GM21423 (cell line): Measurements from ENCODE around the gene ZSCAN23.
"Not testable (repeated sequence)": the region's sequence is repeated elsewhere in the genome, so short reads cannot be mapped to it uniquely, and the experiment has no call there.

Source experiments
- ATAC-seq: cut with Tn5 transposase; IDR thresholded peaks from one replicate; pipeline ENCODE4 v1.9.1; 2021; ENCODE audit warnings: mild to moderate bottlenecking, moderate library complexity; ENCODE audit not compliant: unreplicated experiment

Gene ZSCAN23

DNA sequence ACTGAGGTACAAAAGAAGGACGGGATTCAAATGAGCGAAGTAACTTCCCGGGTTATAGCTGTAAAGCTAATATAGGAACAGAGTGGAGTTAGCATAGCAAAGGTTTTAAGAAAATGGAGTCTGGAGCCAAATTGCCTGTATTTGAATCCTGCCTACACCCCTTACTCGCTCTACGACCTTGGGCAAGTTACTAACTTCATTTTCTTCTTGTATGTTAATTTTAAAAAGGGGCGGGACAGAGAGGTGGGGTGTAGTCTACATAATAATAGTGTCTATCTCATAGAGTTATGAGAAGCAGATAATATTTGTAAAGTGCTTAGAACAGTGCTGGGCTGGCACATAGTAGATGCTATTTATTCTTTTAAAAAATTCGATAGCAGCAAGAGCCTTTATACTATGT is 705 bp downstream of the ZSCAN23 start:
- no peak for ATAC-seq

DNA sequence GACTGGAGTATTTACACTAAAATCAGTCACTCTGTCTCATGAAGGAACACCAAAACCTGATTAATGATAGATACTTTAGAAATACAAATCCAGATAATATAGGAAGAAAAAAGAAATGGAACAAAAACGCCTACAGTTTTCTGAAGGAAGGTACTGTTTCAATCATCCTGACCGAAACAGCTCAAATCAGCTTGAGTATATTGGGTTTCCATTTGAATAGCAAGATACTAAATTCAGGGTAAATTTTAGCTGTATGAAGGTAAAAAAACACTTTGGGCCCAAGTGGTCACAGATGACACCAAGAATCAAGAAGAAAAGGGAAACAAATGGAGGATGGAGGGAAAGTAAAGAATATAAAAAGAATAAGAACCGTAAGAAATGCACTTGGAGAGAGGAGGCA is 6.9 kb downstream of the ZSCAN23 start:
- no peak for ATAC-seq

DNA sequence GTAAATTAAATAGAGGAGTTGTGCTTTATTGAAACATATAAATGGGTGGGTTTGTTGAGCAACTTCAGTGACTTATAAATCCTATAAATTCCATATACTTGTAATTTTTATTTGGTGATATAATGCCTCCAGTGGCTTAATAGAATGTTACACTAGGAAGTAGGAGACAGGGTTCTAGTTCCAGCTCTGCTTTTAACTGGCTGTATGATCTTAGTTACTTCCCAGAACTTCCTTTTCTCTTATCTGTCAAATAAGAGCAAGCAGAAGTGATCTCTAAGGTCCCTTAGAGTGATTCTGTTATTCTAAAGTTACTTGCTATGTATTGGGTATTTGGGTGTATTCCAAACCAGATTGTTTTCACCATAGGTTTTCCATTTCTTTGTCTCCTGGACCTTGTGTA is 10.2 kb downstream of the ZSCAN23 start:
- no peak for ATAC-seq

DNA sequence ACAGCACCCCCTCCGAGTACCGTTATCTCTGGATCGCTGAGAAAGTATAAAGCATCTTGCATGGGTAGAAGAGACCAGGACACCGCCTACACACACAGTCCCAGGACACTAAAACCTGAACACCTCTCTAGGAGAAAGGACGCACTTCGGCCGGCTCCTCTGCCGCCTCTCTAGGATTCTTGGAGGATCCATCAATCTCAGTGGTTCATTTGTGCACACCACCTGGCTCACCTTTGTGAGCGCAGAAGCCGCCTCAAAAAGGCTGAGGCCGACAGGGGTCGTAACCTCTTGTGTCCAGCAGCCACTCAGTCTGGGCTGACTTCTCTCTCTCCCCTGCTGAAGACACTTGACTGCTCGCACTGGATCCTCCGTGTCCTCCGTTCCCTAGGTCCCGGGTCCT is 13.5 kb downstream of the ZSCAN23 start:
- no peak for ATAC-seq

DNA sequence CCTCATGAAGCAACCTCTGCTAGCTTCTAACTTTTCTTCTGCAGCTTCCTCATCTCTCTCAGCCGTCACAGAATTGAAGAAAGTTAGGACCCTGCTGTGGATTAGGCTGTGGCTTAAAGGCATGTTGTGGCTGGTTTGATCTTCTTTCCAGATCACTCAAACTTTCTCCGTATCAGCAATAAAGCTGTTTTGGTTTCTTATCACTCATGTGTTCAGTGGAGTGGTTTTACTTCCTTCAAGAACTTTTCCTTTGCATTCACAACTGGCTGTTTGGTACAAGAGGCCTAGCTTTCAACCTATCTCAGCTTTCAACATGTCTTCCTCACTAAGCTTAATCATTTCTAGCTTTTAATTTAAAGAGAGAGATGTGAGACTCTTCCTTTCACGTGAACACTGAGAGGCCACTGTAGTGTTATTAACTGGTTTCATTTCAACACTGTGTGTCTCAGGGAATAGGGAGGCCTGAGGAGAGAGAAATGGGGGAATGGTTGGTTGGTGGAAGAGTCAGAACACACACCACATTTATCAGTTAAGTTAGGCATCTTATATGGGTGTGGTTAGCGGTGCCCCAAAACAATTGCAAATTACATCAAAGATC is 17.2 kb downstream of the ZSCAN23 start:
- ATAC-seq, result no peak

DNA sequence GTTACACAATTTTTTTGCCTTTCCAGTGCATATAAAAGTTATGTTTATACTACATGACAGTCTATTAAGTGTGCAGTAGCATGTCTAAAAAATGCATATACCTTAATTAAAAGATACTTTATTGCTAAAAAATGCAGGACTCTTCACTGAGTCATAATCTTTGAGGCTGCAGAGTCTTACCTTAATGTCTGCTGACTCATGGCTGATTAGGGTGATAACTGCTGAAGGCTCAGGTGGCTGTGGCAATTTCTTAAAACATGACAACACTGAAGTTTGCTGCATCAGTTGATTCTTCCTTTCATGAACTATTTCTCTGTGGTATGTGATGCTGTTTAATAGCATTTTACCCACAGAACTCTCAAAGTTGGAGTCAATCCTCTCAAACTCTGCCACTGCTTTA is 19.1 kb downstream of the ZSCAN23 start:
- no peak for ATAC-seq

DNA sequence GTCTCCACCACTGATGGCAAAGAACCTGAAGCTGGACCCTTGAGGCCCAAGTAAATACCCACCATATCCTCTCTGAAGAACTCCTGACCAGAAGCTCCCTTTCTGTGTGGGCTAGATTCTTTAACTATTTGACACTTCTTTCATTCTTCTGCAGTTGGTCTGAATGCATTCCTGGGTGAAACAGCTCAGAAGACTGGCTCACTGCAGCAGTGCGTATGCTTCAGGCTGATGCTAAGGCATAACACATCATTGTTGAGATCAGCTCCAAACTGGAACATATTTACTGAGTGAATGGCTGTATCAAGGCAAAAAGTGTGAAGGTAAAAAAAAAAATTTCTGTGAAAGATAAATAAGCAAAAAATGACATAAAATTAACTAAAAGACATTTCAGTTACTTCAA is 19.7 kb downstream of the ZSCAN23 start:
- ATAC-seq, result no peak

DNA sequence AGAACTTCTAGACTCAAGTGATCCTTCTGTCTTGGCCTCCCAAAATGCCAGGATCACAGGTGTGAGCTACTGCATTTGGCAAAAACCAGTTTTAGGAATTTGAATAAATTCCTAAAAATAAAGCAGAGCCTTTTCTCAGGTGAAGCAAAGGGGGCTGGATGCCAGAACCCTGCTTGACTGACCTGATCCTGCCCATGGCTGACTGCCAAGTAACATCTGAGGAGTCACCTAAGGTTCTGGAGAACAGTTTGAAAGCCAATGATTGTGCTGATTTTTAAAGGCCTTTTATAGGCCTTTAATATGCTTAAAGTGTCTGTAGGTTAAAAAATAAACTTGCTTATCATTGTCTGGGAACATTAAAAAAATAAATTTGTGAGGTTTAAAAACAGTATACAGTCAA is 29.6 kb downstream of the ZSCAN23 start:
- no peak for ATAC-seq

DNA sequence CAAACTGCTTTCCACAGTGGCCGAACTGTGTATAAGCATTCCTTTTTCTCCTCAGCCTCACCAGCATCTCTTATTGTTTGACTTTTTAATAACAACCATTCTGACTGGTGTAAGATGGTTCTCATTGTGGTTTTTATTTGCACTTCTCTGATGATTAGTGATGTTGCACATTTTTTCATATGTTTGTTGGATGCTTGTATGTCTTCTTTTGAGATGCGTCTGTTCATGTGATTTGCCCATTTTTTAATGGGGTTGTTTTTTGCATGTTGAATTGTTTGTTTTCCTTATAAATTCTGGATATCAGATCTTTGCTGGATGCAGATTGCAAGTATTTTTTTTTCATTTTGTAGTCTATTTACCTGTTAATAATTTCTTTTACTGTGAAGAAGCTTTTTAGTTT is 32.5 kb downstream of the ZSCAN23 start:
- ATAC-seq, result no peak

DNA sequence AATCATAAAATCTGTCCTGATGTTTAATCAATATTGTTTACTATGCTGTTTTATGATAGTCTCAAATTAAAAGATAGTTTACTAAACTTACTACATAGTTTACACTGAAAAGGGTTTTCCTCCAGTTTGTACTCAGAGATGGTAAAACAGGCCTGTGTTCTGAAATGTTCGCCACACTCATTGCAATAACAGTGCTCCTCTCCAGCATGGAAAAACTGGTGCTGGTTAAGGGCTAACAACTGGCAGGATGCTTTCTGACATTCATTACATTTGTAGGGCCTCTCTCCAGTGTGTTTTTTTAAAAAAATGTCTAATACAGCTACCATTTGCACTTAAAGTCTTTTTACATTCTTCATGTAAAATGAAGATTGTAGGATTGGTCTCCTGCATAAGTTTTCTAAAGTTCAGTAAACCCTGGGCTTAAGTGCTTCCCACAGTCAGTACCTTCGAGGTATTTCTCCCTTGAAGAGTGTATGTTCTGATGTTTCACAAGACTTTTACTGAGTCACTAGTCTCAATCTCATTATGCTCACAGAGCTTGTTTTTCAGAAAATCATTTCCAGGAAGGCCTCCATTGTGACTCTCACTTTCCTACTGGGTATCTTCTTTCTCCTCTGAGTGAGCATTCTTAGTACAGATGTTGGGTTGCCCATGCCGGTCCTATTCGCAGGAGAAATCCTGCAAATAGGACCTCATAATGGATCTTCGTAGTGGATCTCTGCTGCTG is 35.1 kb downstream of the ZSCAN23 start:
- no peak for ATAC-seq

DNA sequence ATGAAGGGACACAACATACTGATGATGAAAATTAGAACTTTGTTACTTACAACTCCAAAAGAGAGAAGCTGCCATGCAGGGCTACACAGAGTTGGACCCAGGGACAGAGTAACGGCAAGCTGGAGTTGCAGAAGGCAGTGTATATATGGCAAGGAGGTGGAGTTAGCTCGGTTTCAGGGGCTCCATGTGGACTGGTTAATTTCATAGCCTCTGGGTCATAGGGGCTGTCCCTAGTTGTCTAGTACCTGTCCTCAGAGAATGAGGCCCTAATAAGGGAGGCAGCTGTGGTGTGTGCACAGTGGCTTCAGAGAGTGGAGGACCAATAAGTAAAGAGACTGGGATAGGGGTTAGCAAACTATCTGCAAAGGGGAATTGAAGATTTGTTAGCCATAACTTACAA is 35.9 kb downstream of the ZSCAN23 start:
- no peak for ATAC-seq

DNA sequence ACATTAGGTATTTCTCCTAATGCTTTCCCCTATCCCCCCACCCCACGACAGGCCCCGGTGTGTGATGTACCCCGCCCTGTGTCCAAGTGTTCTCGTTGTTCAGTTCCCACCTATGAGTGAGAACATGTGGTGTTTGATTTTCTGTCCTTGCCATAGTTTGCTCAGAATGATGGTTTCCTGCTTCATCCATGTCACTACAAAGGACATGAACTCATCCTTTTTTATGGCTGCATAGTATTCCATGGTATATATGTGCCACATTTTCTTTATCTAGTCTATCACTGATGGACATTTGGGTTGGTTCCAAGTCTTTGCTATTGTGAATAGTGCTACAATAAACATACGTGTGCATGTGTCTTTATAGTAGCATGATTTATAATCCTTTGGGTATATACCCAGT is 39.4 kb downstream of the ZSCAN23 start:
- ATAC-seq, result not testable (repeated sequence)

DNA sequence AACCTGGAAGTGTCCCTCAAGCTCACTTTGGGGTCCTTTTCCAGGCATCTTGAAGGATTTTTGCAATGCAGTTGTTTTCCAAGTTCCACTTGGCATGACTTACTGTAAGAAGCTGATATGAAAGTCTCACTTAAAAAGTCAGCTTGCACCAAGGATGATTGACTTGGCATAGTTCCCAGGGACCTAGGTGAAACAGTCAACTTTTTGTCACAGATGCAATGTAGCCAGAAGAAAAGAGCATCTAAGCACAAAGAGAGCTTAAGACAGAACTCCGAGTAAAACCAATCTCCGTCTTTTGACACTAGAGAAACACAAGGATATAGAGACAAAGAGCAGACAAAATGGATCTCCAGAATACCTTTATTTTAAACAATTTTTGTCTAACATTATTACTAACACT is 41.1 kb downstream of the ZSCAN23 start:
- ATAC-seq, result no peak

DNA sequence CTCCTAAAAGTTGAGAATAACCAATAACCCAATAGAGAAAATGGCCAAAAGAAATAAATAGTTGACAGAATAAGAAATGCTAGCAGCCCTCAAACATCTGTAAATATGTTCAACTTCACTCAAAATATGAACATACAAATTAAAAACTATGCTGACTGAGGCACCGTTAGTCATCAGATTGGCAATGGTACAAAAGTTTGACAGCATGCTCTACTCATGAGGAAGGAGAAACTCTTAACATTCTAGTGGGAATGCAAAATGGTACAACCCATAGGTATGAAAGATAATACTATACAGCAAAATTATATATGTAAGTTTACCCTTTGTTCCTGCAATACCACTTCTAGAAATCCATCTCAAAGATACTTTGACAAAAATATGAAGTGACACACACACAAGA is 42.1 kb downstream of the ZSCAN23 start:
- ATAC-seq, result no peak

DNA sequence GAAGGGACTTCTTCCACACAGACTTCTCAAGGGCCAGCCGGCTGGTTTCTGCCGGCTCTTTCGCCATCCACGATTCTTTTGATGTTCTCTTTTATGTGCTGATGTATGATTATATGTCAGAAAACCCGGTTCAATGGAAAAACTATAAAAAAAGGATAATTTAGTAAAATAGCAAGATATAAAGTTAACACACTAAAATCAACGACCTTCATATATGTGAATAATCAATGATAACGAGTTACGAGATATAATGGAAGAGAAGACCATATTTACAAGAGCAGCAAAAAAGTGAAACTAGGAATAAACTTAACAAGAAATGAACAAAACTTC is 43.2 kb downstream of the ZSCAN23 start:
- no peak for ATAC-seq

DNA sequence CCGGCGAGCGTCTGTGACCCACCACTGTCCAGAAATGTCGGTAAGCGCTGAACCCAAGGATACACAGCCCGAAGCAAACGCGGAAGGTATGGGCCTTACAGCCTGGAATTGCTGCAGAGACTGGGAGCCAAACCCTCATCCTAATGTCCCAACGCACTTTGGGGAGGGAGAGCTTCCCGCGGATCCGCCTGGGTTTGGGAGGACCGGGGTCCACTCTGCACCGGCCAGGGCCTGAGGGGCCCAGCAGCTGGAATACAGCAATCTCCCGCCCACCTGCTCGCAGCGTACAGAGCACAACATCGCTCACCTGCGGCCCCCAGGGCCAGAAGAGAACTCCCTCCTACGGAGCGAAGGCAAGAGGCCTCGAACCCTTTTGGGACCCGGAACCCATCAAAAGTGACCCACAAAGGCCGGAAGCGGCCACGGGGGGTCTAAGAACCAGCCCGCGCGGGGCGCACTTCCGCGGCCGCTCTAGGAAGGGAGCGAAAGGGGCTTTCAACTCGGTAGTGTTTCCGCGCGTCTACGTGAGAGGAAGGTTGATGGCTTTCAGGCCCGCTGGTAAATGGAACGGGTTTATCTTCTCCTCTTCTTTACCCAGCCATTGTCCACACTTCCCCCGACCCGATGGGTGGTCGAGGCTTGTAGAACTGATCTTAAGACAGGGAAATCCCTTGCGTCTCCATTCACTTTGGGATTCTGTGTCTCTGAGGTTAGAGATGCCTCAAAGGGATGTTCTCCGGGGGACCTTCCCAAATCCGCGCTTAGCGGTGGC is 43.8 kb downstream of the ZSCAN23 start, which contains the start of gene ZSCAN12:
Gene ZSCAN12, minus strand, starts transcription at position 398 of the 772 bp plus-strand sequence. CDS start 1,342 bp downstream, outside the sequence.
- peak; percentile 84 for ATAC-seq

DNA sequence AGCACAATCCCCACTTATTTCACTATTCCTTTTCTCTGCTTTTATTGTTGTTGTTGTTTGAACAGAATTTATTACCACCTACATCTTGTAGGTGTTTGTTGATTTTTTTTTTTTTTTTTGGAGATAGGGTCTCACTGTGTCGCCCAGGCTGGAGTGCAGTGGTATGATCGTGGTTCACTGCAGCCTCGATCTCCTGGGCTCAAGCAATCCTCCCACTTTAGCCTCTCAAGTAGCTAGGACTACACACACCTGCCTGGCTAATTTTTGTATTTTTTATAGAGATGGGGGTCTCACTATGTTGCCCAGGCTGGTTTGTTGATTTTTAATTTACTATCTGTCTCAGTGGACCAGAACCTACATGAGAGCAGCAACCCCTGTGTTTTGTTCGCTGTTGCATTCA is 47.4 kb downstream of the ZSCAN23 start:
- ATAC-seq, result no peak

DNA sequence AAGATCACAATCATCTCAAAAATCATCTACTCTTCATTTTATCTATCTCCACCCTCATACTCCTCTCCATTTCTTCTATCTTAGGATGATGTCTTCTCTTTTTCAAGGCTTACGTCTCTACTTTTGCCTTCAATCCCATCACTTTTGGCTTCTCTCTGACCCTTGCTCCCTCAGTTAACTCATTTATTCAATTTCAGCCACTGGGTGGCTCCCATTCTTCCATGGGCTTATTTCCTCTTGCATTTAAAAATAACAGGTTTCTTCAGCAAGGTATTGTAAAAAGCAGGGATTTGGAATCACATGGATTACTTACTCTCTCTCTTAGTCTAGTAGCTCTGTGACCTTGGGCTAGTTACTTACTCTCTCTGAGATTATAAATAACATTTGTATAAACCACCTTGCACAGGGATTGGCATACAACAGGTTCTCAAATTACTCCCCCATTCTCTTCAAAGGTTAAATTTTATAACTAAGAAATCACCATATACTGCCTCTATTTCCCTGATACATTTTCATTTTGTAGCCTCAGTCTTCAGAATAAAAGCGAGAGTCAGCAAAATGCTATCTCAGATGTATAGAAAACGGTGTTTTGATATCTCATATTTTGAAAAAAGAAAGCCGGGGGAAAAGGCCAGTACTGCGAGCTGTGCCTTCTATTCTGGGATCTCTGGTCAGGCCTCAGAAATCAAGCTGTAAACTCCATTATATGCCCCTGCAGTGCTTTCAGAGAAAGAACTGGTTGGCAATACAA is 49.2 kb downstream of the ZSCAN23 start:
- ATAC-seq, result no peak

DNA sequence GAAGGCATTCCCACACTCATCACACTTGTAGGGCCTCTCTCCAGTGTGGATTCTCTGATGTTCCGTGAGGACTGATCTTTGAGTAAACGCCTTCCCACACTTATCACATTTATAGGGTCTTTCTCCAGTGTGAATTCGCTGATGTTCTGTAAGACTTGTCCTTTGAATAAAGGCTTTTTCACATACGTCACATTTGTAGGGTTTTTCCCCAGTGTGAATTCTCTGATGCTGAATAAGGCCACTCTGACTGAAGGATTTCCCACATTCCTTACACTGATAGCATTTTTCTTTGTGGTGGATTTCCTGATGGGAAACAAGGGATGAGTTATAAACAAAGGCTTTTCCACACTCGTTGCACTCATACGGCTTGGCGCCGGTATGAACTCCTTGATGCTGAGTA is 52.6 kb downstream of the ZSCAN23 start:
- ATAC-seq, result no peak

DNA sequence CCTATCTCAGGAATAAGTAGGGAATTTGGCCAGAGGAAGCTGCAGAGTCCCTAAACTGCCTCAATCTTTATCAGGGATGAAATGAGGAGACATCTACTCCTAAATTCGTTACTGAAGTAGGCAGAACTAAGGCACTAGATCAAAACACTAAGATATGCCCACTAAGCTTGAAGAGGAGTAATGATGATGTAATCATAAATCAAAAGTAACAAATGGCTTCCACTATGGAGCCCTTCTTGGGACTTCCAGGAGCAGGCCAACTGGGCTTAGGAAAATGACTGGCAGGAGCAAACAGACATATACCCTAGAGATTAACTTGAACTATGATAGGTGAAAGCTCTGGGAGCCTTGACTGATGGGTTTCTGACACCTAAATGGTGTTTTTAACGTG is 59.2 kb downstream of the ZSCAN23 start:
- no peak for ATAC-seq
